Astrocyte (in vitro differentiated cells and primary cell): ENCODE measurements around the gene GCKR. TPM values are rescaled to one million over a fixed set of nuclear protein-coding genes. Genes with fewer than 3 reads are reported as not detected.

ENCODE experiments used
- DNase-seq: peaks from one replicate; pipeline ENCODE4 v3.0.0-alpha.2; 2010; ENCODE audit warnings: low read depth
- FAIRE-seq: peaks from 2 replicates; lab custom pipeline; 2011; peaks lifted over from hg19 to GRCh38; lab: Jason Lieb, UNC
- H2AFZ ChIP-seq: 2 replicates; pipeline ENCODE4 v1.6.0; 2012; ENCODE audit warnings: low read depth, low read length, inconsistent platforms
- H3K27ac ChIP-seq: 2 replicates; pipeline ENCODE4 v1.5.1; 2011; ENCODE audit warnings: low read depth, low read length, inconsistent platforms
- H3K27me3 ChIP-seq: 2 replicates; pipeline ENCODE4 v1.6.0; 2011; ENCODE audit warnings: low read length, inconsistent platforms; ENCODE audit not compliant: insufficient read depth
- H3K36me3 ChIP-seq: 2 replicates; pipeline ENCODE4 v1.5.1; 2011; ENCODE audit warnings: low read length, inconsistent platforms; ENCODE audit not compliant: insufficient read depth
- H3K4me1 ChIP-seq: 2 replicates; pipeline ENCODE4 v1.5.1; 2011; ENCODE audit warnings: low read length, inconsistent platforms; ENCODE audit not compliant: insufficient read depth
- H3K4me2 ChIP-seq: 2 replicates; pipeline ENCODE4 v1.6.0; 2012; ENCODE audit warnings: low read length, inconsistent platforms
- H3K4me3 ChIP-seq: 2 replicates; pipeline ENCODE4 v1.5.1; 2011; ENCODE audit warnings: low read depth, mild to moderate bottlenecking, low read length, inconsistent platforms; ENCODE audit not compliant: insufficient read depth
- H3K79me2 ChIP-seq: 2 replicates; pipeline ENCODE4 v1.6.0; 2012; ENCODE audit warnings: mild to moderate bottlenecking, low read length, inconsistent platforms; ENCODE audit not compliant: insufficient read depth
- H3K9ac ChIP-seq: 2 replicates; pipeline ENCODE4 v1.6.0; 2012; ENCODE audit warnings: mild to moderate bottlenecking, low read length, inconsistent platforms
- H3K9me3 ChIP-seq: 2 replicates; pipeline ENCODE4 v1.5.1; 2012; ENCODE audit warnings: low read depth, mild to moderate bottlenecking, low read length, inconsistent platforms; ENCODE audit not compliant: insufficient read depth
- H4K20me1 ChIP-seq: 2 replicates; pipeline ENCODE4 v1.6.0; 2012; ENCODE audit warnings: low read length, inconsistent platforms; ENCODE audit not compliant: insufficient read depth
- H3K27ac Mint-ChIP-seq: one replicate; pipeline ENCODE4 v1.8.0; 2021; ENCODE audit warnings: mild to moderate bottlenecking, mixed read lengths; ENCODE audit not compliant: unreplicated experiment
- H3K27me3 Mint-ChIP-seq: one replicate; pipeline ENCODE4 v1.8.0; 2021; ENCODE audit warnings: low read depth, mixed read lengths; ENCODE audit not compliant: unreplicated experiment
- H3K36me3 Mint-ChIP-seq: one replicate; pipeline ENCODE4 v1.8.0; 2021; ENCODE audit warnings: low read depth, mixed read lengths; ENCODE audit not compliant: unreplicated experiment
- H3K4me1 Mint-ChIP-seq: one replicate; pipeline ENCODE4 v1.8.0; 2021; ENCODE audit warnings: low read depth, mixed read lengths; ENCODE audit not compliant: unreplicated experiment
- H3K4me3 Mint-ChIP-seq: one replicate; pipeline ENCODE4 v1.8.0; 2021; ENCODE audit warnings: mild to moderate bottlenecking, moderate library complexity, mixed read lengths; ENCODE audit not compliant: unreplicated experiment
- H3K9me3 Mint-ChIP-seq: one replicate; pipeline ENCODE4 v1.8.0; 2021; ENCODE audit warnings: mild to moderate bottlenecking, mixed read lengths; ENCODE audit not compliant: unreplicated experiment
- CTCF ChIP-seq: IDR thresholded peaks from 2 replicates; pipeline ENCODE4 v1.5.1; 2011; ENCODE audit warnings: low read depth, mild to moderate bottlenecking, inconsistent platforms, low read length, moderate library complexity; ENCODE audit not compliant: insufficient read depth
- EZH2 ChIP-seq: IDR thresholded peaks from 2 replicates; pipeline ENCODE4 v1.6.1; 2012; ENCODE audit warnings: mild to moderate bottlenecking, low read length, inconsistent platforms; ENCODE audit not compliant: insufficient read depth
- total RNA-seq: library from RNA; stranded (reverse); gene quantifications from 2 replicates; pipeline ENCODE4 v1.2.1, GENCODE V29; 2021

GCKR gene
- total RNA-seq, 1 donor from 2014 or later: not detected

GRCh38 chr2:27495840-27496356 is 741 bp upstream of the GCKR start:
- H3K4me3 Mint-ChIP-seq: peak overlapping the region; percentile 84
- Histone ChIP-seq H3K4me3 (no peak overlapping the region), H2AFZ (no peak overlapping the region), H3K9me3 (no peaks in the 10 kb centered on the region), H3K27me3 (no peaks in the 10 kb centered on the region), H3K27ac (no peak overlapping the region), H3K79me2 (no peaks in the 10 kb centered on the region), H3K36me3 (no peaks in the 10 kb centered on the region), H3K9ac (no peak overlapping the region), H3K4me1 (peaks cover 9% of the 10 kb centered on the region), H4K20me1 (no peaks in the 10 kb centered on the region), H3K4me2 (peak overlapping the region; percentile 96)
- TF ChIP-seq EZH2: no peak
- TF ChIP-seq CTCF: no peak
- FAIRE-seq: no peak
- H3K4me1 Mint-ChIP-seq: no peaks in the 10 kb centered on the region
- H3K27me3 Mint-ChIP-seq: peaks cover 23% of the 10 kb centered on the region
- peaks cover 4% of the 10 kb centered on the region for H3K9me3 Mint-ChIP-seq
- peaks cover 2% of the 10 kb centered on the region for H3K36me3 Mint-ChIP-seq
- no peak for DNase-seq
- no peak overlapping the region for H3K27ac Mint-ChIP-seq

- Mint-ChIP-seq H3K4me1 (no peaks in the 10 kb centered on the region), H3K27me3 (peaks cover 23% of the 10 kb centered on the region), H3K4me3 (no peak overlapping the region), H3K27ac (no peak overlapping the region), H3K36me3 (peaks cover 2% of the 10 kb centered on the region), H3K9me3 (peaks cover 4% of the 10 kb centered on the region)
- no peaks in the 10 kb centered on the region for H3K9me3 ChIP-seq
- no peak overlapping the region for H3K27ac ChIP-seq
- TF ChIP-seq CTCF: no peak
- no peak for TF ChIP-seq EZH2
- no peaks in the 10 kb centered on the region for H3K27me3 ChIP-seq
- H3K79me2 ChIP-seq: no peaks in the 10 kb centered on the region
- no peak overlapping the region for H2AFZ ChIP-seq
- peaks cover 9% of the 10 kb centered on the region for H3K4me1 ChIP-seq
- FAIRE-seq (no peak), DNase-seq (no peak)
- no peak overlapping the region for H3K9ac ChIP-seq
- H3K4me2 ChIP-seq: no peak overlapping the region
- no peaks in the 10 kb centered on the region for H4K20me1 ChIP-seq
- no peak overlapping the region for H3K4me3 ChIP-seq
- H3K36me3 ChIP-seq: no peaks in the 10 kb centered on the region
Measured at GRCh38 chr2:27497288-27497627, 619 bp downstream of the GCKR start.

GRCh38 chr2:27498975-27499374 is 2.3 kb downstream of the GCKR start:
- TF ChIP-seq CTCF (no peak), EZH2 (no peak)
- Histone ChIP-seq H2AFZ (no peak overlapping the region), H3K4me3 (no peak overlapping the region), H3K9ac (no peak overlapping the region), H3K4me2 (no peak overlapping the region), H3K27ac (no peak overlapping the region), H3K36me3 (no peaks in the 10 kb centered on the region), H4K20me1 (no peaks in the 10 kb centered on the region), H3K9me3 (no peaks in the 10 kb centered on the region), H3K4me1 (peaks cover 6% of the 10 kb centered on the region), H3K79me2 (no peaks in the 10 kb centered on the region), H3K27me3 (no peaks in the 10 kb centered on the region)
- no peak overlapping the region for H3K27ac Mint-ChIP-seq
- H3K27me3 Mint-ChIP-seq: peaks cover 26% of the 10 kb centered on the region
- peaks cover 3% of the 10 kb centered on the region for H3K9me3 Mint-ChIP-seq
- no peak overlapping the region for H3K4me3 Mint-ChIP-seq
- no peaks in the 10 kb centered on the region for H3K4me1 Mint-ChIP-seq
- FAIRE-seq (no peak), DNase-seq (no peak)
- H3K36me3 Mint-ChIP-seq: no peaks in the 10 kb centered on the region
